GM19043 (cell line): Measurements from ENCODE around the gene RIPK1.
"Not testable (repeated sequence)": the region's sequence is repeated elsewhere in the genome, so short reads cannot be mapped to it uniquely, and the experiment has no call there.

Source experiments
- ATAC-seq: cut with Tn5 transposase; IDR thresholded peaks from one replicate; pipeline ENCODE4 v1.9.1; 2021; ENCODE audit warnings: low read depth; ENCODE audit not compliant: unreplicated experiment

The RIPK1 gene

DNA sequence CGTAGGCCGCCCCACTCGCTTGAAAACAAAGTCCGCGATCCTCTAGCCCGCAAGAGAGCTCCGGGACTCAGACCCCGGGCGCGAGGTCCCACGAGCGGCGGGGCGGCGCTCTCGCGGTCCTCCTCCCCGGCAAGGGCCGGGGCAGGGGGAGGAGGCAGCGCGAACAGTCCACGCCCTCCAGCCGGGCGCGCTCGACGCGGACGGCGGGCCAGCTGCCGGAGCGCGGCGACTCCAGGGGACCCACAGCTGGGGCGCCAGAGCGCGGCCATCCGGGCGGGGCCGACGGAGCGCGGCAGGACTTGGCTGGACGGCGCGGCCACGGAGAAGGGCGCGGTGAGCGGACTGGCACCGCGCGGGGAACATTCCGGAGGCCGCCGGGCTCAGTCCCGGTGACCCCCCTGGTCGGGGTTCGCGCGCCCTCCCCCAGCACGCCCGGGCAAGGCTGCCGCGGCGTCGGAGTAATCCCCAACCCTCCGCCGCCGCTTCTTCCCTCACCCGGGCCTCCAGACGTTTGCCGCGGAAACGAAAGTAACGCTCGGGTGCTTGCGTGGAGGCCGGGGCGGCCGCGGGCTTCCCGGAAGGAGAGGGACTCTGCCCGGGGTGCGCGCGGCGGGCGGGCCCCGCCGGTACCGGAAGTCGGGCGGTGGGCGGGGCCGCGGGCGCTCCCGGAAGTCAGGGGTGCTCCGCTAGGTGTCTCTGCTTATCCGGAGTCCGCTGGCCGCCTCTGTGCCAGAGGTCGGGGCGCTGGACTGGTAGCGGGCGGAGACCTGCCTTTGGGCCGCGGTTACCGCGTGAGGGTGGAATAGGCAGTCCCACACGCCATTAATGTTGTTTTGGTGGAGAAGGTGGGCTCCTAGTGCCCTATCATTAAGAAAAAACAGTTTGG is at the start of gene RIPK1:
TSS of gene RIPK1 (plus strand) at position 166 of the 886 bp plus-strand sequence. CDS start 8,330 bp downstream, outside the sequence.
- ATAC-seq, result peak; percentile 78

DNA sequence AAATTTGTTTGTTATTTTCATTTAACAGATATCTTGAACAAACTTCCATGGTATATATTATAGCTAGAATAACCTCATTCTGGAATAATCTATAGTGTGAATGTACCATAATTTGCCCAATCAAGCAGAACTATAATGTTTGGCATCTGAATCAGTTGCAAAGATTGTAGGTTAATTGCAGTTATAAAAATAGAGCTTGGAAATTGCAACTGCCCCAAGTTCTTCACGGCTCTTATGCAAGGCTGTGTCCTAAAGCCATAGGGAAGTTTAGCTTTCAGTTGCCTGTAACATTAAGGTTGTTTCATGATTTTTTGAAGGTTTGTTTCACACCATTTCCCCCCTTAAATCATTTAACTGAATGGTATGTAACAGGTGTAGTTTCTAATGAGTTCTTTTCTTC is 49.2 kb upstream of the RIPK1 start:
- ATAC-seq, result no peak

DNA sequence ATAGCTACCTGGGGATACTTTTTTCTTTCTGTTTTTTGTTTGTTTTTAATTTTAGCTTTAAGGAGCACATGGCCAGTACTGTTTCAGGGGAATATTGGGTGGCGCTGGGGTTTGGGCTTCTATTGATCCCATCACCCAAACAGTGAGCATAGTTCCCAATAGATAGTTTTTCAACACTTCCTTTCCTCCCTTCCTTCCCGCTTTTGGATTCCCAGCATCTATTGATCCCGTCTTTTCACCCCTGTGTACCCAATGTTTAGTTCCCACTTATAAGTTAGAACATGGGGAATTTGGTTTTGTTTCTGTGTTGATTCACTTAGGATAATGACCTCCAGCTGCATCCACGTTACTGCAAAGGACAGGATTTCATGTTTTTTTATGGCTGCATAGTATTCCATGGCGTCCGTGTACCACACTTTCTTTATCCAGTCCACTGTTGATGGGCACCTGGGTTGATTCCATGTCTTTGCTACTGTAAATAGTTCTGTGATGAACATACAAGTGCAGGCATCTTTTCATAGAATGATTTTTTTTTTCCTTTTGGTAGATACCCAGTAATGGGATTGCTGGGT is 48.5 kb upstream of the RIPK1 start:
- ATAC-seq, result no peak

DNA sequence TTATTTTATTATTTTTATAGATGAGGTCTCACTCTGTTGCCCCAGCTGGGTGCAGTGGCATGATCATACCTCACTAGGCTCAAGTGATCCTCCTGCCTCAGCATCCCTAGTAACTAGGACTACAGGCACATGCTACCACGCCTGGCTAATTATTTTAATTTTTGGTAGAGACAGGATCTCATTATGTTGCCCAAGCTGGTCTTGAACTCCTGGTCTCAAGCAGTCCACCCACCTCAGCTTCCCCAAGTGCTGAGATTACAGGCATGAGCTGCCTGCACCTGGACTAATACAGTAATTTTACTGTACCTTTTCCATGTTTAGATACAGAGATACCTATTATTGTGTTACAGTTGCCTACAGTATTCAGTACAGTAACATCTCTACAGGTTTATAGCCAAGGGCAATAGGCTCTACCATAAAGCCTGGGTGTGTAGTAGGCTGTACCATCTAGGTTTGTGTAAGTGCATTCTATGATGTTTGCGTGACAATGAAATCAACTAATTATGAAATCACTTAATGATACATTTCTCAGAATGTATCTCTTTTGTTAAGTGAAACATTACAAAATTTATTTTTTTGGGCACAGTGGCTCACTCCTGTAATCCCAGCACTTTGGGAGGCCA is 47.2 kb upstream of the RIPK1 start:
- not testable (repeated sequence) for ATAC-seq

DNA sequence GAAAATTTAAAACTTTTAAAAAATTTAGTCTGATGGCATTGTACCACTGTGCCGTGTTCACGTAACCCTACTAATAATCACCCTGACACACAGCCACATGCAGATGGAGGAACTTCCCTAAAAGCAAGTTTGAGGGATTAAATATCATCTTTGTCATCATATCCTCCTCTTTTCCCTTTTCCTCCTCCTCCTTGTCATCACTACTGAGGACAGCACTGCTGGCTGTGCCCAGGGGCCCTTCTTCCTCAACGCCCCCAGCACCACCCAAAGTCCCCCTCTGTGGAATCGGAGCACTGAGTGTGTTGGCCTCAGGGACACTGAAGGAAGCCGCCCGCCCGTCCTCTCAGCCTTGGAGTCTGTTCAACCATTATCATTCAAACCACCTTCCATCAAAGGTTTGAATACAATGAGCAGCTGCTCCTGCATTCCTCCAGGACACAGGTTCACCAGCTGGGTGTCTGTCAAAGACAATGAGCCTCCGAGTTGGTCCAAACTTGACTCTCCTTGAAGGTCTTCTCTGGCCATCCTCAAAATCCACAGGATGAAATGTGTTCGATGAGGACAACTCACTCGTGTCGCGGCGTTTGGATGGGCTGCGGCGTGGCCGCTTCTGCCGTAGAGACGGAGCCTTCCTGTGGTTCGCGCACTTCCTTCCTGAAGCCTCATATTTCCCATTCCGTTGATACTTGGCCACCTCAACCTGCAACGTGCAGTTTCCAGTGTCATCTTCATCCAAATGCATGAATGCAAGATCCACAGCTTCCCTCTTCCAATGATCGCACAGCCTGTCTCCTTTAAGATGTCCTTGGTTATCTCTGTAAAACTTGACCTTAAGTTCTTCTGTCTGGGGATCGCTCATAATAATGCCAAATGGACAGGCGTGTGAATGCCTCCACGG is 45.3 kb upstream of the RIPK1 start:
- peak; percentile 2 for ATAC-seq

DNA sequence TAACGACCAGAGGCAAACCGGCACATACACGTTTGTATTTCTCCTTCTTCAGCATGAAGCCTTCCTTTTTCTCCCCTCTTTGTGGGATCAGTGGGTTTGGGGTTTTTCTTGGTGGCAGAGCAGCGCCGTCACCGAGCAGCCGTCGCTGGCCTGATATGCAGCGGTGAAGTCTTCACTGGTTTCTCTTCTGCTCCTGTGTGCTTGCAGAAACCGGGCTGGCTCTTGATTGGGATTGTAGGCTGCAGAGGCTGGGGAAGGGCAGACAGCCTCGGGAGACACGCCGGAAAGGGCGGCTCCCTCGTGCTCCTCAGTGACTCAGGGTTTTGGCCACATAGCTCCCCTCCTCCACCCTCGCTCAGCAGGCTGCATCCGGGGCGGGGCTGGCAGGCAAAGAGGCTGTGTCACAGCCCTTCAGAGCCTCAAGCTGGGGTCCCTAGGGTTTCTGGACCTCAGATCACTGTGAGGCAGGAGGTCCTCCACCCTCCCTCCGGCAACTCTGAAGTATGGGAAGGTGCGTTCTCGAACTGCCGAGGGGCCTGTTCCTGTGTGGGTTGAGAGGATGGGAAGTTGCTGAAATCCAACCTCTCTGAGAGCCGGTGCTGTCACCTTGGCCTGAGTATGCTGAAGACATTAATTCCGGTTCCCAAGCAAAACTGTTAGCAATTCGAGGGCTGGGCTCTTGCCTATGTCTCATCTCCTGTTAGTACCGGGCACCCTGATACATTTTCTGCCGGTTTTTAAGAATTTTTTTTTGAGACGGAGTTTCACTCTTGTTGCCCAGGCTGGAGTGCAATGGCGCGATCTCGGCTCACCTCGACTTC is 44.4 kb upstream of the RIPK1 start:
- ATAC-seq, result peak; percentile 72

DNA sequence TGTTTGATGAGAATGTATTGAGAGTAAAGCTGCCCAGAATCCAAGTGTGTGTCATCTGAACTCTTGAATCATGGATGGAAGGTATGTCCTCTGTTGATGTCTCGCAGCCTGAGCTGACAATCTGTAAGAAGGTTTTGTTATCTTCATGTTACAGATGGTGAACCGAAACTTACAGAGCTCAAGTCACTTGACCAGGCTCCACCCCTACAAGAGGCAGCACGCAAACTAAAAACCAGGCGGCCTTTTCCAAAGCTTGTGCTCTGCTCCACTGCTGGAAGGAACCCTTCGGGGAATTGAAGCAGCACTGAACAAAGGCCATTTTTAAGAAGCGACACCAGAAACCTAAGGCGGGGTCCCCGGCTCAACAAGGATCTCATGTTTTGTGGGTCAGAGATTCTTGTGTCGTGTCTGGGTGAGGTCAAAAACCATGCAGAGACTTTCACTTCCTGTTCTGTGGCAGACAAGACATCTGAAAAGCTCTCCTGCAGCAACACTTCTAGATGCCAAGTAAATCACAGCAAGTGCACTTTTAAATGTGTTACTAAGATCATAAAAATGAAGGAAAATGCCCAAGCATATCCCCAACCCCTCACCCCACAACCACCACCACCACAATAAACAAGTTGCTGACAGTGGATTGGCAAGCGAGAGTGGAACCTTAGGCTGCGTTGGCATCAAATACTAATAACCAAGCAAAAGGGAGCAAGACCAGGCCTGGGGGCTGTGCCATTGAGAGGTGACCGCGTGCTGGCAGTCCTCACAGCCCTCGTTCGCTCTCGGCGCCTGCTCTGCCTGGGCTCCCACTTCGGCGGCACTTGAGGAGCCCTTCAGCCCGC is 41.3 kb upstream of the RIPK1 start:
- ATAC-seq, result peak; percentile 59

DNA sequence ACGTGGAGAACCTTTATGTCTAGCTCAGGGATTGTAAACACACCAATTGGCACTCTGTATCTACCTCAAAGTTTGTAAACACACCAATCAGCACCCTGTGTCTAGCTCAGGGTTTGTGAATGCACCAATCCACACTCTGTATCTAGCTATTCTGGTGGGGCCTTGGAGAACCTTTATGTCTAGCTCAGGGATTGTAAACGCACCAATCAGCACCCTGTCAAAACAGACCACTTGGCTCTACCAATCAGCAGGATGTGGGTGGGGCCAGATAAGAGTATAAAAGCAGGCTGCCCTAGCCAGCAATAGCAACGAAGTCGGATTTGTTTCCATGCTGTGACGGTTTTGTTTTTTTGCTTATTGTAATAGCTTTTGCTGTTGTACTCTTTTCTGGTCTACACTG is 40.1 kb upstream of the RIPK1 start:
- not testable (repeated sequence) for ATAC-seq

DNA sequence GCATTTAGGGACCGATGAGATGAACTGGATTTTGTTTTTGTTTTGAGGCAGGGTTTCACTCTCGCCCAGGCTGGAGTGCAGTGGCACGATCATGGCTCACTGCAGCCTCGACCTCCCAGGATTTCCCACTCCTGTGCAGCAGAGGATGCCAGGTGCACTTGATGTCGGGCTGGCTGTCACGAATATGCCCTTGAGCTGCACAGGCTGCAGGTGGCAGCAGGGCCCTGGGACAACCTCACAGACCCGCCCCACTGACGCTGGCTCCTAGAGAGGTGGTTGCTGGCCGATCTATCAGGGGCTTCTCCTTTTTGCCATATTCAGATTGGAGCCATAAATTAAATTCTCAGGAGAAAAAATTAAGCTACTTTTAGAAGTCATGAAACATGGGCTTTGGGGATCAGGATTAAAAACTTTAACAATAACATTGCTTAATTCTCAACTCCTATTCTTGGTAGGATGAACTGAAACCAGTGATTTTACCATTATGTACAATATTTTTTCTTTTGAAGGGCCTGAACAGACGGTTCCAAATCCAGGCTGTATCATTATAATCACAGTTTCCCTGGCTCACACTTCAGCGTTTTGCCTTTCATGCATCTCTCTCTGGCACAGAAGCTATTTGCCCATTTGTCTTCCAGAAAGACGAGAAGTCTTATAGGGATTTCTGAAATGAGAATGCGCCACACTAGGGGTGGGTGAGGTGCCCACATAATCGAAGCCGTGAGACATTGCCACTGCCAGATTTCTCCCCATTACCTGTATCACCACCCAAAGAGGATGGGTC is 36.2 kb upstream of the RIPK1 start:
- no peak for ATAC-seq

DNA sequence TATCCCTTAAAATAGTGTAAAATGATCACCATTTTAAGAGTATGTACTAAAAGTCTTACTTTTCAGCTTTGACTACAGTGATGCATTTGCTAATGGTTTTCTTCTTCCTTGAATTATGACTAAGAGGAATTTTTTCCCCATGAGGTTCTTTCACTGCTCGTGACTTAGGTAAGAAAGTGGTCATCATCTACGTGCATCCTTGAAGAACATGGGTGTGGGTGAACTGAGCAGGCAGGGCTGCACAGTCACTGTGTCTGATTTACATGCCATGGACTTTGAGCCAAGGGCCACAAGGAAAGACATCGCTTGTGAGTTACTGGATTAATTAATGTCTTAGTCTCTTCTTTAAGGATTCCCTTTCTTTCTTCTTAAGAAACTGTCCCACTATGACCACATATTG is 35.3 kb upstream of the RIPK1 start:
- ATAC-seq, result no peak

DNA sequence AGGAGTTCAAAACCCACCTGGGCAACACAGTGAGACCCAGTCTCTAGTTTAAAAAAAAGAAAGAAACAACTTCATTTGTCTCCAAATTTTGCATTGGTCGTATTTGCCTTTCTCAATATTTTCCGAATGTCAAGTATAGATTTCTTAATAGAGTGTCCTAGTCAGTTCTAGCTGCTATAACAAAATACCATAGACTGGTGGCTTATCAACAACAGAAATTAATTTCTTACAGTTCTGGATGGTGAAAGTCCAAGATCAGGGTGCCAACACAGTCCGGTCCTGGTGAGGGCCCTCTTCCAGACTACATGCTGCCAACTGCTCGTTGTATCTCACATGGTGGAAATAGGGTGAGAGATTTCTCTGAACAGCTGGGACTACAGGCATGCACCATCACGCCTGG is 34.6 kb upstream of the RIPK1 start:
- no peak for ATAC-seq

DNA sequence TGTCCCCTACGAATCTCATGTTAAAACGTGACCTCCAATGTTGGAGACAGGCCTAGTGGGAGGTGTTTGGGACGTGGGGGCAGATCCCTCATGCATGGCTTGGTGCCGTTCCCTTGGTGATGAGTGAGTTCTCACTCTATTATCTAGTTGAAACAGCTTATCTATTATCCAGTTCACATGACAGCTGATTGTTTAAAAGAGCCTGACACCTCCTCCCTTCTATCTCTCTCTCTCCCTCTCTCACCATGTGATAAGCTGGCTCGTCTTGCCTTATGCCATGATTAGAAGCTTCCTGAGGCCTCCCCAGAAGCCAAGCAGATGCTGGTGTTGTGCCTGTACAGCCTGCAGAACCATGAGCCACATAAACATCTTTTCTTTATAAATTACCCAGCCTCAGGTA is 32.9 kb upstream of the RIPK1 start:
- ATAC-seq, result no peak

DNA sequence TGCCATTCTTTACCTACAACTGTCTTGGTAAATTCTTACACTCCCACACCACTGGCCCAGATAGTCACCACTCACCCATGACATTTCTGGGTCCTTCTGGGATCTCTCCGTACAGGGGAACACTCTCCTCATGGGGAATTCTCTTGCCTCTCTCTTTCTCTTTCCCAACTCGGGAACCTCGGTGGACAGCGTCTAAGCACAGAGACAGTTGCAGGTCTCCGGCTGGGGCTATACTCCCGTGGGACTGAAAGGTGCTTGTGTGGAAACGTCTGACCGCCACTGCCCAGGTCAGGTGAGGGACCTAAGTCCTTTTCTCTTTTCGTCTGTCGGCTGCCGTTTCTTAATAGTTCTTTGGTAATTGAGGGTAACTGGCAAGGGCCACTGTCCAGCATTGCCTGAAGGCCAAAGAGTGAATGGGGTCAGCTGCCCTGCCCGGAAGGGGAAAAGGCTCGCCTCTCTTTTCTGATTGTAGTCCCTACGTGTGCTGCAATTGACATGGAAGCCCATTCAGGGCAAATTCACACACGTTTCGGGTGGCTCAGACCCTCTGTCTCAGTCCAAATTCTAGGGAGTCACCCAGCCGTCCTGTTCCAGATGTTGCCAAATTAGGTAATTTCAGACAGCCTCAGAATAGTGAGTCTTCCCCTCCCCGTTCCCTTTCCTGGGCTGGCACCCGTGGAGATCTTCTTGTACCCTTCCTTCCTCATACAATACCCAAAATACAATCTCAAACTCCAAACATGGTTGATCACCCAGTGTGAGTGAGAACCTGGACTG is 31.2 kb upstream of the RIPK1 start:
- ATAC-seq, result no peak

DNA sequence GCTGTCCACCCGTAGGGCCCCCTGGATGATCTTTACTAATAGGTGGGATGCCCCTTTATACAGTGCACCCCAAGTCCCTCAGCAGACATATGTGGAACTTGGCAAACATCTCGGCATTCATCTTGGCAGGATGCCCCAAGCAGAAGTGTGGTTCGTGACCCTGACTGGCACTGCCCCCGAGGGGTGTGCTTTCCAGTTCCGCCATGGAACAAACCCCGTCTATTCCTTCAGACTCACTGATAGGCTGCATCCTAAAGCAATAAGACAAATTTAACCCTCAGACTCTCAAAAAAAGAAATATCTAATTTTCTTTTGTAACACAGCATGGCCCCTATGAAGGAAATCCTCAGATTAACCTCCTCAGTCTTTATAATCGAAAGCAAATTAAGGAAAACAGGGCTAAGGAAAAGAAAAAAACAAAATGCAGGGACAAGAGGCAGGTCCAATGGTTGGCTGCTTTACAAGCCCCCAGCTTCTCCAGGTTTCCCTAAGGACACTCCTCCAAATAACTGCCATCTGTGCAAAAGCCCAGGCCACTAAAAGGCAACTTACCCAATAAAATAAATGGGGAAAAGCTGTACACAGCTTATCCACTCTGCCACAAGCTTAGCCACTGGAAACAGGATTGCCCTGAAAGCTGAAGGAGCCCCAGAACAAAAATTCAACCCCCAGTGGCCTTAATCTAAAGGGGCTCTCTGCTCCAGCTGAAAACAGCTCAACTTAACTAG is 30.5 kb upstream of the RIPK1 start:
- no peak for ATAC-seq

DNA sequence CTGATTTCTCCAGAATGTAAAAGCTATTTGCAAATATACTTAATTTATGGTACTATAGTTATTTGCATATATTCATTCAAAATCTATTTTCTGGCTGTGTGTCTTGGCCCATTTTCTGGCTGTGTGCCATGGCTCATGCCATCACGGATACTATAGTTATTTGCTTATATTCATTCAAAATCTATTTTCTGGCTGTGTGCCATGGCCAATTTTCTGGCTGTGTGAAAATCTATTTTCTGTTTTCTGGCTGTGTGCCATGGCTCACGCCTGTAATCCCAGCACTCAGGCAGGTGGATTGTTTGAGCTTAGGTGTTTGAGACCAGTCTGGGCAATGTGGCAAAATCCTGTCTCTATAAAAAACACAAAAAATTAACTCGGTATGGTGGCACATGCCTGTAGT is 28.9 kb upstream of the RIPK1 start:
- ATAC-seq, result no peak

DNA sequence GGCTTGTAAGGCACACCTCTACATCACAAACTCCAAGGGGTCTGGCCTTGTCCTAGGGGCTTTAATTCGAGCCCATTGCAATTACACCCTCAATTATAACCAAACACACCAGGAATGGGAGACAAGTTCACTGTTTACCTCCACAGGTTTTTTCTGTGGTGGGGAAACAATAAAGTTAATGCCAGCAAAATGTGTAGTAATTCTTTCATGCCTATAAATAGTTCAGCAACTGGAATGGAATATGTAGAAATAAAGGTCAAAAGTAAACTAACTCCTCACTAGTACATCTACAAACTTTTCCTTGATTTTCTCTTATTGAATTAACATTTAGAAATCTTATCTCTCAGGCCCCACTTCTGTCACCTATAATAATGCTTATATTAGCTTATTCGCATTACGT is 27.1 kb upstream of the RIPK1 start:
- no peak for ATAC-seq

DNA sequence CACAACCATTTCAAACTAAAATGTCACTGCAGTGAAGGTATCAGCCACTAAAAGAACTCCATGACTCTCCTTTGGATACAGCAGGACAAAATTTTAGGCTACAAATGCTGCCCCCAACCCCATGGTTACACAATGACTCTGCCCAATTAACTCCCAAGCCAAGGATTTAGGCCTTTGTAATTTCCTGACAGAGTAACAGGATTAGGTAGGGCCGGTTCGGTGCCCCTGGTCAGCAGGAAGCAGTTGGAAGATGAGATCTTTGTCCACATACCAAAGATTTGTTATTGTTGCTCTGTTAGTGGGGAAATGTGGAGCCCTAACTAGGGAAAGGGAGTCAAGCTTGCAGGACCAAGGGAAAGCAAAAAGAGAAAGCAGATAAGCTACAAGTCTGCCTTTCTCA is 26.7 kb upstream of the RIPK1 start:
- no peak for ATAC-seq
